Right lobe of liver (tissue), 4 donors: ENCODE data around the gene ACSBG1.

Experiments used
- CTCF ChIP-seq, 4 donors: fragments of 200-600 bp in 3 of 4; fragments of 450-650 bp in 1 of 4; IDR thresholded peaks; one replicate each; pipeline versions ENCODE4 v1.5.1 to v1.8.0; 2016 to 2022; ENCODE audit warnings: antibody characterized with exemption in 4 of 4, mild to moderate bottlenecking in 2 of 4
- POLR2A ChIP-seq: fragments of 450-650 bp; IDR thresholded peaks from one replicate; pipeline ENCODE4 v1.6.1; 2017; ENCODE audit warnings: antibody characterized with exemption, mild to moderate bottlenecking
- donor health status: DM: no; HTN: no; CAD: no.
- donor health status: DM: no; HTN: no; CAD: no.
- donor health status: DM: no; HTN: yes; CAD: no.

- TF ChIP-seq POLR2A = no peak
- no peak for TF ChIP-seq CTCF (IDR thresholded peaks at IDR 0.05)
Measured at GRCh38 chr15:78255421-78256043, 21.2 kb upstream of the ACSBG1 start.
